Gastrocnemius medialis (tissue), 4 donors: Measurements from ENCODE around the gene LRRC2. TPM values are rescaled to one million over a fixed set of nuclear protein-coding genes. Genes with fewer than 3 reads are reported as not detected.

ENCODE experiments used
- ATAC-seq, 2 donors: fragments of 150-250 bp; one replicate each; pipeline ENCODE4 v1.9.1; 2016
- DNase-seq, 2 donors: peaks; one replicate each; pipeline ENCODE4 v3.0.0-alpha.2; 2019
- H3K27ac ChIP-seq, 4 donors: fragments of 200-600 bp; sonication (generic); 1 replicate in 1 of 4; 2 replicates in 3 of 4; pipeline ENCODE4 v1.5.1; 2016 to 2018; ENCODE audit warnings: mild to moderate bottlenecking in 2 of 4, moderate library complexity in 1 of 4
- H3K27me3 ChIP-seq, 3 donors: fragments of 200-600 bp; sonication (generic) in 2 of 3; 1 replicate in 1 of 3; 2 replicates in 2 of 3; pipeline versions ENCODE4 v1.5.1 to v1.6.0; 2016 to 2019; ENCODE audit warnings: mild to moderate bottlenecking in 1 of 3, moderate library complexity in 1 of 3
- H3K36me3 ChIP-seq, 2 donors: fragments of 200-600 bp; sonication (generic) in 1 of 2; one replicate each; pipeline ENCODE4 v1.5.1; 2017 to 2018
- H3K4me1 ChIP-seq, 2 donors: fragments of 200-600 bp; sonication (generic) in 1 of 2; one replicate each; pipeline ENCODE4 v1.5.1; 2016 to 2017; ENCODE audit warnings: mild to moderate bottlenecking in 2 of 2
- H3K4me3 ChIP-seq, 4 donors: fragments of 200-600 bp; sonication (generic) in 3 of 4; 1 replicate in 1 of 4; 2 replicates in 3 of 4; pipeline ENCODE4 v1.5.1; 2016 to 2019; ENCODE audit warnings: mild to moderate bottlenecking in 2 of 4
- H3K9me3 ChIP-seq, 3 donors: fragments of 200-600 bp; sonication (generic) in 2 of 3; 1 replicate in 1 of 3; 2 replicates in 2 of 3; pipeline ENCODE4 v1.5.1; 2016 to 2019
- CTCF ChIP-seq, 5 experiments: fragments of 450-650 bp in 3 of 5; fragments of 200-600 bp in 2 of 5; sonication (generic) in 2 of 5; IDR thresholded peaks in 4 of 5; conservative IDR thresholded peaks in 1 of 5; 1 replicate in 4 of 5; 2 replicates in 1 of 5; pipeline ENCODE4 v1.5.1; 2016 to 2019; ENCODE audit warnings: antibody characterized with exemption in 5 of 5, mild to moderate bottlenecking in 3 of 5, moderate library complexity in 3 of 5
- POLR2A ChIP-seq, 2 donors: fragments of 450-650 bp; IDR thresholded peaks; one replicate each; pipeline ENCODE4 v1.6.1; 2017; ENCODE audit warnings: antibody characterized with exemption in 2 of 2, mild to moderate bottlenecking in 2 of 2, moderate library complexity in 2 of 2
- in situ Hi-C, 4 donors: fragments of 200-750 bp; cut with MboI; loops; one replicate each; pipeline versions ENCODE4 v1.15.0 to v1.8.0; 2017; ENCODE audit warnings: low sequenced_read_pairs in 4 of 4
- intact Hi-C: fragments of 100-400 bp; cut with DNase I; formaldehyde crosslinking; loops from one replicate; pipeline ENCODE4 v1.15.1; 2023; ENCODE audit warnings: low total_unique reads
- total RNA-seq, 4 donors: library from RNA; depleted of rRNA; stranded (reverse); fragments of >200 nt; gene quantifications; one replicate each; pipeline versions ENCODE4 v1.1.0 to v1.2.3, GENCODE V29; 2016

Gene LRRC2
- total RNA-seq, 4 donors from 2014 or later = 72.7 to 103 (median 92.1) TPM

GRCh38 chr3:46535746-46536145 lies 30.4 kb downstream of the LRRC2 start:
- no peak for DNase-seq
- Histone ChIP-seq H3K4me1 (peaks cover 21 to 35% of the 10 kb centered on the region in 2 donors), H3K36me3 (peaks cover 0 to 20% of the 10 kb centered on the region in 2 donors), H3K9me3 (no peaks in the 10 kb centered on the region), H3K4me3 (no peak overlapping the region), H3K27me3 (no peaks in the 10 kb centered on the region), H3K27ac (peak overlapping the region; percentile 78 to 89 (median 82))
- TF ChIP-seq CTCF (IDR thresholded peaks at IDR 0.05 in 4 of 5, conservative IDR thresholded peaks at IDR 0.05 in 1 of 5) = no peak
- in situ Hi-C loops (no loop called here), intact Hi-C loops (no loop called here)
- no peak for ATAC-seq

GRCh38 chr3:46533091-46533490 lies 33.0 kb downstream of the LRRC2 start:
- ATAC-seq (no peak), DNase-seq (no peak)
- TF ChIP-seq CTCF (IDR thresholded peaks at IDR 0.05 in 4 of 5, conservative IDR thresholded peaks at IDR 0.05 in 1 of 5) = no peak
- TF ChIP-seq POLR2A (IDR thresholded peaks at IDR 0.05) = no peak
- in situ Hi-C loops (no loop called here), intact Hi-C loops (no loop called here)
- Histone ChIP-seq H3K27me3 (no peaks in the 10 kb centered on the region), H3K4me3 (no peak overlapping the region), H3K4me1 (peaks cover 11 to 18% of the 10 kb centered on the region in 2 donors), H3K27ac (peak overlapping the region in 1 of 4 donors; percentile 9), H3K9me3 (no peaks in the 10 kb centered on the region), H3K36me3 (peaks cover 0 to 26% of the 10 kb centered on the region in 2 donors)

DNA sequence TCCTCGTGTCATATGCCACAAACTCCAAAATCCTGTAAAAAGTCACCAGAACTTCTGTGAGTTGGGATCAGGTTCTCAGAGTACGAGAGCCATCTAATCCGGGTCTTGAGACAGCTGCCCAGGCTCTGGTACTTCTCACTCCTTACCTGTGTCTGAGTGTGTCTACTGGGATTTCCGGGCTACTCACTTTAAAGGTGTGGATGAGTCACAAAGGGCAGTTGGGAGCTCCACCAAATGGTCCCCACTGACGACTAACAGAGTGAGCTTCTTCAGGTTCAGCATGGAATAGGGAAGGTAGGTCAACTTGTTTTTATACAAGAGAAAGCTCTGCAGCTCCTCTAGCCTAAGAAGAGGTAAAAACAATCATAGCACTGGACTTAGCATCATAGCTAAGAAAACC lies 38.9 kb downstream of the LRRC2 start:
- DNase-seq (no peak), ATAC-seq (no peak)
- in situ Hi-C loops (no loop called here), intact Hi-C loops (no loop called here)
- Histone ChIP-seq H3K36me3 (peaks cover 0 to 59% of the 10 kb centered on the region in 2 donors), H3K27ac (no peak overlapping the region), H3K9me3 (no peaks in the 10 kb centered on the region), H3K27me3 (no peaks in the 10 kb centered on the region), H3K4me3 (no peak overlapping the region), H3K4me1 (no peaks in the 10 kb centered on the region)
- TF ChIP-seq CTCF (IDR thresholded peaks at IDR 0.05 in 4 of 5, conservative IDR thresholded peaks at IDR 0.05 in 1 of 5) = no peak
- TF ChIP-seq POLR2A (IDR thresholded peaks at IDR 0.05) = no peak

DNA sequence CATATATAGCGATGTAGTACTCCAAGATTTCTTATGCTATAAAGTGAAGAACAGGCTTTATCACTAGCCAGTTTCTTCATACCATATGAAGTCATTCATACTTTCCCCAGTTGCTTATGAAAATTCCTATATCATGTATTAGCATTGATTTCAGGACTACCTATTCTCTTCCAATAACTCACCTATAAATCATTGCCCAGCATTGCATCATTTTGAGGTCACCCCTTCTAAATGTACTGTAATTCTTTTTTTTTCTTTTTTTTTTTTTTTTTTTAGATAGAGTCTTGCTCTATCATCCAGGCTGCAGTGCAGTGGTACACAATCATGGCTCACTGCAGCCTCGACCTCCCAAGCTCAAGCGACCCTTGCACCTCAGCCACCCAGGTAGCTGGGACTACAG lies 41.3 kb downstream of the LRRC2 start:
- in situ Hi-C loops = no loop called here
- no peak for ATAC-seq
- H3K36me3 ChIP-seq = peaks cover 0 to 76% of the 10 kb centered on the region in 2 donors

More for the DNA sequence above, 41.3 kb downstream of the LRRC2 start:
- TF ChIP-seq CTCF (IDR thresholded peaks at IDR 0.05 in 4 of 5, conservative IDR thresholded peaks at IDR 0.05 in 1 of 5) (no peak), POLR2A (IDR thresholded peaks at IDR 0.05) (no peak)
- H3K4me1 ChIP-seq = no peaks in the 10 kb centered on the region
- H3K4me3 ChIP-seq = no peak overlapping the region
- H3K9me3 ChIP-seq = no peaks in the 10 kb centered on the region
- no peaks in the 10 kb centered on the region for H3K27me3 ChIP-seq
- H3K27ac ChIP-seq = peak overlapping the region in 2 of 4 donors; percentile 49 to 57
- intact Hi-C loops = no loop called here
- DNase-seq = no peak
